Subcutaneous adipose tissue (tissue), 4 donors: ENCODE measurements around the gene ANKRD13A. TPM values are rescaled to one million over a fixed set of nuclear protein-coding genes. Genes with fewer than 3 reads are reported as not detected.

Experiments
- CTCF ChIP-seq: fragments of 450-650 bp; IDR thresholded peaks from one replicate; pipeline ENCODE4 v1.5.1; 2016; ENCODE audit warnings: low read depth, mild to moderate bottlenecking, control low read depth, antibody characterized with exemption, moderate library complexity
- total RNA-seq, 4 donors: library from RNA; depleted of rRNA; stranded (reverse); fragments of >200 nt; gene quantifications; one replicate each; pipeline ENCODE4 v1.1.0, GENCODE V29; 2016

Gene ANKRD13A
- total RNA-seq, 4 donors from 2014 or later = 30.3 to 79.6 (median 44.3) TPM

GRCh38 chr12:109994401-109995175 is 4.6 kb upstream of the ANKRD13A start:
- no peak for TF ChIP-seq CTCF

GRCh38 chr12:109995361-109995685 is 3.9 kb upstream of the ANKRD13A start:
- no peak for TF ChIP-seq CTCF

- TF ChIP-seq CTCF = no peak
Measured at GRCh38 chr12:109995686-109996482, 3.3 kb upstream of the ANKRD13A start, which contains the start of gene GIT2. Gene GIT2 (minus strand): TSS chr12:109996368. CDS start chr12:109996224, 144 bp downstream.

GRCh38 chr12:109996483-109996853 is 2.8 kb upstream of the ANKRD13A start:
- no peak for TF ChIP-seq CTCF

GRCh38 chr12:109997393-109997792 is 1.8 kb upstream of the ANKRD13A start:
- no peak for TF ChIP-seq CTCF

GRCh38 chr12:109998241-109998903 is 858 bp upstream of the ANKRD13A start:
- TF ChIP-seq CTCF = no peak

- no peak for TF ChIP-seq CTCF
Measured at GRCh38 chr12:109999649-109999971, 380 bp downstream of the ANKRD13A start.
